NCI-H2081 (cell line): ENCODE measurements around the gene PATE4.
"Not testable (repeated sequence)": the region's sequence is repeated elsewhere in the genome, so short reads cannot be mapped to it uniquely, and the experiment has no call there.

Experiments used
- DNase-seq, 2 experiments: peaks; one replicate each; lab custom pipeline; 2025; lab: John Stamatoyannopoulos, UW

Gene PATE4, protein sequence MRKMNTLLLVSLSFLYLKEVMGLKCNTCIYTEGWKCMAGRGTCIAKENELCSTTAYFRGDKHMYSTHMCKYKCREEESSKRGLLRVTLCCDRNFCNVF

GRCh38 chr11:125833016-125833415 is at the start of gene PATE4:
PATE4 (plus strand) TSS chr11:125833316; CDS start chr11:125833360, 44 bp downstream.
- no peak for DNase-seq

DNA sequence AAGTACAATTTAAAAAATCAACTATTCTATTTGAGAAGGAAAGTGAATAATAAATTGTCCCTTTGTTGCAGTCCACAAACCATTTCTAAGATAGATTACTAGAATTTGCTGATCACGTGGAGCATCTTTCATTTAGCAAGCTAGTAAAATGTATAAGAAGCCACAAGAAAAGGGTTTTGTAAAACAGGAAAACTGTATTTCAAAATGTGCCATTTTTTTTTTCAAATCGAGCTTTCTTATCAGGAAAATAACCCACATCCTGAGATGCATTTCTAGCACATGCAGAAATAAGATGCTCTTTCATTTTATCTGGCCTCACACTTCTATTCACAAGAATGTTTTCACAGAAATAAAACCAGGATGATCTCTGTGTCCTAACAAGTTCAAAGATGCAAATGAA is 48.4 kb upstream of the PATE4 start:
- DNase-seq, result no peak

DNA sequence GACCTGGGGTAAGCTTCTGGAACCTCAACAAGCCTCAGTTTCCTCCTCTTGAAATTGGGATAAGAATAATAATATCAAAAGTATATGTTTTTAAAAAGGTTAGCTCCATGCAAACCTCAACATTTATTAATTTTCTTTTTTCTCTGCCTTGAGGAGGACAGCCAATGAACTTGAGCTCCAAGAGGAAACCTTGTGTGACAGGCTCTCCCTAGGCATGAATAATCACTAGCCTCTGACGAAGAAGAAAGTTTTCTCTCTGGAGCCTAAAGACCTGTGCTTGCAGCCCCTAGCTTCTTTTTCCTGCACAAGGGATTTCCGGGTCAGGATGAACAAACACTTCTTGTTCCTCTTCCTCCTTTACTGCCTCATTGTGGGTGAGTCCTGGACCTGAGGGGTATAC is 45.3 kb upstream of the PATE4 start, which contains the start of gene PATE3:
PATE3 (plus strand) TSS at position 301 of the 400 bp plus-strand sequence; CDS start at position 326, 25 bp downstream.
- DNase-seq, result no peak

- no peak for DNase-seq
Observed at GRCh38 chr11:125790825-125791224, 42.3 kb upstream of the PATE4 start.

DNA sequence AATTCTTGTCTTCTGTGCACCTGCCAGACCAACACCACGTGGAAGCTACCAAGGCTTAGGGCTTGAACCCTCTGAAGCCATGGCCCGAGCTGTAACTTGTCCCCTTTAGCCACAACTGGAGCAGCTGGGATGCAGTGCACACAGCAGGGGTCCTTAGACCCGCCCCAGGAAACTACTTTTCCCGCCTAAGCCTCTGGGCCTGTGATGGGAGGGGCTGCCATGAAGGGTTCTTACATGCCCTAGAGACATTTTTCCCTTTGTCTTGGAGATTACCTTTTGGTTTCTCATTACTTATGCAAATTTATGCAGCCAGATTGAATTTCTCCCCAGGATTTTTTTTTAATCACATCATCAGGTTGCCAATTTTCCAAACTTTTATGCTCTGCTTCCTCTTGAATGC is 35.5 kb upstream of the PATE4 start:
- no peak for DNase-seq

DNA sequence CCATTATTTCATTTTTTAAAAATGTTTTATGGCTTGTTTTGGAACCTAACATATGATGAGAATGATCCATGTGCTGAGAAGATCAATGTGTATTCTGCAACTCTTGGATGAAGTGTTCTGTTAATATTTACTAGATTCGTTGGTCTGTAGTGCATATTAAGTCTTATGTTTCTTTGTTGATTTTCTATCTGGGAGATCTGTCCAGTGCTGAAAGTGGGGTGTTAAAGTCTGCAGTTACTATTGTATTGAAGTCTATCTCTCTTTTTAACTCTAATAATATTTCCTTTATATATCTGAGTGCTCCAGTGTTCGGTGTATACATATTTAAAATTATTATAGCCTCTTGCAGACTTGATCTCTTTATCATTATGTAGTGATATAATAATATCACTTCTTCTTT is 33.3 kb upstream of the PATE4 start:
- DNase-seq, result no peak

- DNase-seq, result no peak
Observed at GRCh38 chr11:125802387-125802786, 30.7 kb upstream of the PATE4 start.

DNA sequence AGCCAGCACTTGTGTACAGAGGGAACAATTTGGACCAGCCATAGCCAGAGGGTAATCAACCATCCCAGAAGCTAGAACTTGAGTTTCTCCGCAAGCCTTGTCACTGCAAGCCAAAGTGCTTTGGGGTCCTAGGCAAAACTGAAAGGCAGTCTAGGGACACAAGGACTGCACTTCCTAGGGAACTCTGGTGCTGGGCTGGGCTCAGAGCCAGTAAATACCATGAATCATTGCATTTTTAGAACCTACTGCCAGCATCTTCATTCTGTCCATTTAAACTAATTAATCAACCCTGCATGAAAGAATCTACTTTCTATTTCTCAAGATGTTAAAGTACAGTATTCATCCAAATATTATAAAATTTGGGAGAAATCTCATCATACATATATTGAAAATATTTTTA is 25.2 kb upstream of the PATE4 start:
- DNase-seq, result no peak

DNA sequence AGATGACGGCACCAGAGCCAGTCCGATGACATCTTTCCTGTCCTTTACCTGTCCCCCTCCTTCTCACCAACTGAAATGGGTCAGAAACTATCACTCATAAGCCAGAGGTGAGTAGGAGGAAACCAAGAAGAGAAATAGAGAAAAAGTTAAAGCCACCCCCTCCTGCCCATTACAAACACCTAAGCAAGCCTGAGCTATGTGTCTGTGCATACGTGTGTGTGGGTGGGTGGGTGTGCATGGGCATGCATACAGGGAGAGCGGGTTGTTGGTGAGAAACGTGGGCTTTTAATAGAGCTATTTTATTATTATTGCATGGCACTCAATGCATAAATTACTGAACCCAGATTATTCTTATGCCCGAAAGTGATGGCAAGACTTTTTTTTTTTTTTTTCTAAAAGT is 2.6 kb downstream of the PATE4 start:
- no peak for DNase-seq

GRCh38 chr11:125842321-125842948 is 9.3 kb downstream of the PATE4 start:
- DNase-seq, result peak in 1 of 2 experiments; percentile 16

DNA sequence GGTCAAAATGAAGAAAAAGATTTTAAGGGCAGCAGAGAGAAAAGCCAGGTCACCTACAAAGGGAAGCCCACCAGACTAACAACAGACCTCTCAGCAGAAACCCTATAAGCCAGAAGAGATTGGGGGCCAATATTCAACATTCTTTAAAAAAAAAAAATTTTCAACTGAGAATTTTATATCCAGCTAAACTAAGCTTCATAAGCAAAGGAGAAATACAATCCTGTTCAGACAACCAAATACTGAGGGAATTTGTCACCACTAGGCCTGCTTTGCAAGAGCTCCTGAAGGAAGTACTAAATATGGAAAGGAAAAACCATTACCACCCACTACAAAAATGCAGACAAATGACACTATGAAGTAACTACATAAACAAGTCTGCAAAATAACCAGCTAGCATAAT is 13.1 kb downstream of the PATE4 start:
- DNase-seq, result no peak

GRCh38 chr11:125857670-125858069 is 24.6 kb downstream of the PATE4 start:
- DNase-seq, result not testable (repeated sequence)

GRCh38 chr11:125862786-125863185 is 29.7 kb downstream of the PATE4 start:
- DNase-seq, result not testable (repeated sequence)

DNA sequence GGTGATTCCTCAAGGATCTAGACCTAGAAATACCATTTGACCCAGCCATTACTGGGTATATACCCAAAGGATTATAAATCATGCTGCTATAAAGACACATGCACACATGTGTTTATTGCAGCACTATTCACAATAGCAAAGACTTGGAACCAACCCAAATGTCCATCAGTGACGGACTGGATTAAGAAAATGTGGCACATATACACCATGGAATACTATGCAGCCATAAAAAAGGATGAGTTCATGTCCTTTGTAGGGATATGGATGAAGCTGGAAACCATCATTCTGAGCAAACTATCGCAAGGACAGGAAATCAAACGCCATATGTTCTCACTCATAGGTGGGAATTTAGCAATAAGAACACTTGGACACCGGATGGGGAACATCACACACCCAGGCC is 32.2 kb downstream of the PATE4 start:
- DNase-seq, result not testable (repeated sequence)

DNA sequence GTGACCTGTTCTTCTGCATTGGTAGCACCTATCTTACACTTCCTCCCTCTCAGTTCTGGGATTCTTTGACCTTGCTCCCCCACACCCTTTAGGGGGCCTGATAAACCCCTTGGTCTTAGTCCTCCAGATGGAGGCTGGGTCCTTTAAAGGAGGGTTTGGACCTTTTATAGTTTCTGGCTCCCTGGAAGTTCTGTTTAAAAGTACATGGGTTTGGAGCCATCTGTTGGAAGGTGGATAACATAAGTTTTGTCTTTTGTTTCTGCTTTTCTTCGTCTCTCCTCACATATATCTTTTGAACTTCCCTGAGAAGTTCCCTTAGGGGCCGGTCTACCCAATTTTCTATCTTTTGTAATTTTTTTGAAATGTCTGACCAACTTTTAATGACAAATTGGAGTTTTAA is 36.4 kb downstream of the PATE4 start:
- DNase-seq, result no peak

- peak; percentile 21 to 43 for DNase-seq
Observed at GRCh38 chr11:125871391-125872137, 38.4 kb downstream of the PATE4 start.

- no peak for DNase-seq
Observed at GRCh38 chr11:125872138-125872491, 39.0 kb downstream of the PATE4 start.

DNA sequence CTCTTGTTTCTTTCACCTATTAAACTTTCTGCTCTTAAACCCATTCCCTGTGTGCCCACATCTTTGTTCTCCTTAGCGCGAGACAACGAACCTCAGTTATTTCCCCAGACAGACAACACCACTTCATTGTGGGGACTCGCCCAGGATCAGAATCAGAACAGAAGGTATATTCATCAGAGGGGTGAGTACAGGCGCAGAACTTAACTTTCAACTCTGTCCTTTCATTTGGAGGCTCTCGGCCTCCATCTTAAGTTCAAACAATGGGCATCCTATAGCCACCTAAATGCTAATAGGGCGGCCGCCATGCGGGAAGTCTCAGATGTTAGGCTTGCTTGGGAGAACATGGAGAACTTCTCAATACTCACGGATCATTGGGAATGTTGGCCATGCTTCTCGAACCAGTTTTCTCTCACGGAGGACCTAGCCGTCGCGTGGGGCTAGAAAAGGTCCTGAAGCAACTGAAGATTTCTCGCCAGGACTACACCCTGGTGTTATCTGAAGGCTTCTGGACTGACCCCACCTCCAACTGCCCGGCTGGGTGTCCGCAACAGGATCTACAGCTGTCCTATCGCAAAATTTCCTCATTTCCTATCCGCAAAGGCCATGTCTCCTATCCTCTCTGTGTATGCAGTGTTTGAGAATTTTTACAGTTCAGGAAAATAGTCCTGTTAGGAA is 40.9 kb downstream of the PATE4 start:
- DNase-seq, result no peak

- peak; percentile 75 to 76 for DNase-seq
Observed at GRCh38 chr11:125874556-125875124, 41.5 kb downstream of the PATE4 start.

DNA sequence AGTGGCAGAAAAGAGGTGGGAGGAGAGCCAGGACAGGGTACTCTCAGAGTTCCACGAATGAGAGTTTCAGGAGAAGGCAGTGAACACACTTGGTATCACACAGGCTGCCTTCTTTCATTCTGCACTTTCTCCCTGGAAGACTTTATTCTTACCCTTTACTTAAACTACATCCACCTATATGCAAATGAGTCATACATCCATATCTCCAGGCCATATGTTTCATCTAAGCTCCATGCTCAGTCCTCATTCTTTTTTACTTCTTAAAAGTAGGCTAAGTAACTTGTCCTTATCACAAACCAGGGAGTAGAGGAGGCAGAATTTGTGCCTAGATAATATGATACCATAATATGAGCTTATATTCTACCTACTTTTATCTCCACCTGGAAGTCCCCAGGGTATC is 48.2 kb downstream of the PATE4 start:
- no peak for DNase-seq

- DNase-seq, result no peak
Observed at GRCh38 chr11:125883375-125883774, 50.3 kb downstream of the PATE4 start.

DNA sequence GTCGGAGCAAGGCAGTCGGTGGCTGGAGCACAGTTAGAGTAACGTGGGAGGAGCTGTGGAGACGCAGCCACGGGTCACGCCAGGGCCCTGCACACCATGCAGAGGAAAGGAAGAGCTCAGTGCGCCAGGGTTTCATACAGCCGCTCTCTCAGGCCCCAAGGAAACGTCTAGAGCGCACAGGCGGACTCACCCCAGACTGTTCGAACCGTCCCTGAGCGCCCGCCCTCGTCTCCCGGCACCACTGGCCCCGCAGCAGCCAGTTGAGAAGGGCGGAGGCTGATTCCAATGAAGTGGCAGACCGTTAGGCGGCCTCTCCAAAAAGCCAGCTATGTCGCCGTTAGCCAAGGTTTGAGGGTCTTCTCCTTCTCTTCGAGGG is 53.9 kb downstream of the PATE4 start:
- DNase-seq, result no peak
